Parathyroid adenoma (tissue), 2 donors: ENCODE measurements around the gene UNC5A.

ENCODE experiments used
- H2AFZ ChIP-seq: fragments of 300-600 bp; sonication (generic); one replicate; pipeline ENCODE4 v1.7.0; 2017; ENCODE audit warnings: antibody characterized with exemption, mild to moderate bottlenecking
- H3K27ac ChIP-seq: fragments of 300-600 bp; sonication (generic); one replicate; pipeline ENCODE4 v1.7.0; 2017
- H3K27me3 ChIP-seq: fragments of 300-600 bp; sonication (generic); one replicate; pipeline ENCODE4 v1.7.0; 2017; ENCODE audit warnings: low read length; ENCODE audit not compliant: control insufficient read depth, insufficient read depth
- H3K36me3 ChIP-seq: fragments of 300-600 bp; sonication (generic); one replicate; pipeline ENCODE4 v1.7.0; 2017; ENCODE audit warnings: low read length; ENCODE audit not compliant: control insufficient read depth, insufficient read depth
- H3K4me1 ChIP-seq: fragments of 300-600 bp; sonication (generic); one replicate; pipeline ENCODE4 v1.7.0; 2017; ENCODE audit warnings: control low read depth
- H3K4me2 ChIP-seq: fragments of 300-600 bp; sonication (generic); one replicate; pipeline ENCODE4 v1.7.0; 2017; ENCODE audit warnings: low read length
- H3K4me3 ChIP-seq: fragments of 300-600 bp; sonication (generic); one replicate; pipeline ENCODE4 v1.7.0; 2017; ENCODE audit warnings: low read depth, low read length
- H3K79me2 ChIP-seq: fragments of 300-600 bp; sonication (generic); one replicate; pipeline ENCODE4 v1.7.0; 2017; ENCODE audit warnings: control low read depth
- H3K9ac ChIP-seq: fragments of 300-600 bp; sonication (generic); one replicate; pipeline ENCODE4 v1.7.0; 2017; ENCODE audit warnings: mild to moderate bottlenecking
- H3K9me3 ChIP-seq: fragments of 300-600 bp; sonication (generic); one replicate; pipeline ENCODE4 v1.7.0; 2017; ENCODE audit warnings: low read length; ENCODE audit not compliant: control insufficient read depth
- TF ChIP-seq, protein P1 (sequence below): fragments of 300-600 bp; sonication (generic); IDR thresholded peaks from one replicate; pipeline ENCODE4 v1.7.0; 2017; ENCODE audit warnings: antibody characterized with exemption, mild to moderate bottlenecking
- donor health status: primary hyperparathyroidism.

The UNC5A gene

DNA sequence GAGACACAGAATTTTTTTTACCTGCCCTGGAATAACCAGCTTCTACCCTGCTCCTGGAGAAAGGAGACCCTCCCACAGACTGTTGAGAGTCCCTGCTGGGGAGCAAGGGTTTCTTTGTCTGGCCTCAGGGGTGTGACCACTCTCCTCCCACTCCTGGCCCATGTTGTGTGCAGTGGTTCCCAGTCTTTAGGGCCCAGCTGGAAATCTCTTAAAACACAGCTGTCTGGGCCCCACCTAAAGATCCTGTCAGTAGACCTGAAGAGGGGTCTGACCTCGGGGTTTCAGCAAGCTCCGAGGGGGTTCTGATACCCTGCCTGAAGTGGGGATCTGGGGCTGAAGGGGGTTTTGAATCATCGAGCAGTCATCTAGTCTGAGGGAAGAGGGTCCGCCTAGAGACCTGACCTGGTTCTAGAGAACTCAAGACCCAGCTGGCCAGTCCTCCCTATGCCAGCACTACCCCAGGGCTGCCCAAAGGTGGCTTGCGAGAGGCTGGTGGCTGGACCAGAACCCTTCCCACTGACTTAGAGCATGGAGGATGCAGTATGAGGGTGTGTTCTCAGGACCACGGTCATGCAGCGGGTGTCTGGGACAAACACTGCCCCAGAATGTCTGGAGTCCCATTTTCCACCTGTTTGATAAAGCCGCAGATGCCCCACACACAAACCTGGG is 8.1 kb upstream of the UNC5A start:
- no peak overlapping the region for H3K4me3 ChIP-seq

DNA sequence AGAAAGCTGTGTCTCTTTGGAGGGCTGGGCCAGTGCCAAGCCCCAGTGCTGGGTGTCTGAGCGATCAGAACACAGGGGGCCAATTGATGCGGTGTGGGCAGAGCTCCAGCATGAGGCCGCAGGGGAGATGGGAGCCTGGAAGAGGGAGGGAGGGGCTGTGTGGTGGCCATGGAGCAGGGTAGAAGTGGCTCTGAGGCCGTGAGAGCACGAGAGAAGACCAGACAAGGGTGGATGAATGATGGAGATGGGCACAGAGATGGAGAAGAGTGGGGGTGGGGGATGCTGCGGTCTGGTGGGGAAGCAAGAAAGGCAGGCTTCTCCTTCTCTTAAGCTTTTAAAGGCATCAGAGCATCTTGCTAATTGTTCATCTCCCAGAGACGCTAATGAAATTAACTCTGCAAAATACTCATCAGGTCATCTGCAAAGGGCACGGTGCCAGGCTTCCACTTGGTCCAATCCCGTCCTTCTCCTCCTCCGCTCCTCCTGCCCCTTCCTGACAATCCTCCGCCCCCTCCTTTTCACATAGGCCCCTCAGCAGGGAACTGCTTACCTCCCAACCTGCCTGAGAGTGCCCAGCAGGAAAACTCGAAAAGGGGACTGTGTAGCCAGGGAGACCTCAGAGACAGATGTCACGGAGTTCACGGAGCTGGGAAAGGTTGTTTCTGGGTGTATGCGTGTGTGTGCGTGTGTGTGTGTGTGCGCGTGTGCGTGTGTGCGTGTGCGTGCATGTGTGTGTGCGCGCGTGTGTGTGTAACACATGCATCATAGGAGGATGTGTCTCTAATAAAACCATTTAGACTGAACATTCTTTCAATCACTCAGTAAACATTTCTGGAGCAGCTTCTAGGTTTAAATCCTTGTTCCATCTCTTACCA is 7.1 kb upstream of the UNC5A start:
- TF ChIP-seq, protein P1, sequence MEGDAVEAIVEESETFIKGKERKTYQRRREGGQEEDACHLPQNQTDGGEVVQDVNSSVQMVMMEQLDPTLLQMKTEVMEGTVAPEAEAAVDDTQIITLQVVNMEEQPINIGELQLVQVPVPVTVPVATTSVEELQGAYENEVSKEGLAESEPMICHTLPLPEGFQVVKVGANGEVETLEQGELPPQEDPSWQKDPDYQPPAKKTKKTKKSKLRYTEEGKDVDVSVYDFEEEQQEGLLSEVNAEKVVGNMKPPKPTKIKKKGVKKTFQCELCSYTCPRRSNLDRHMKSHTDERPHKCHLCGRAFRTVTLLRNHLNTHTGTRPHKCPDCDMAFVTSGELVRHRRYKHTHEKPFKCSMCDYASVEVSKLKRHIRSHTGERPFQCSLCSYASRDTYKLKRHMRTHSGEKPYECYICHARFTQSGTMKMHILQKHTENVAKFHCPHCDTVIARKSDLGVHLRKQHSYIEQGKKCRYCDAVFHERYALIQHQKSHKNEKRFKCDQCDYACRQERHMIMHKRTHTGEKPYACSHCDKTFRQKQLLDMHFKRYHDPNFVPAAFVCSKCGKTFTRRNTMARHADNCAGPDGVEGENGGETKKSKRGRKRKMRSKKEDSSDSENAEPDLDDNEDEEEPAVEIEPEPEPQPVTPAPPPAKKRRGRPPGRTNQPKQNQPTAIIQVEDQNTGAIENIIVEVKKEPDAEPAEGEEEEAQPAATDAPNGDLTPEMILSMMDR = no peak
- no peaks in the 10 kb centered on the region for H3K27me3 ChIP-seq
- H3K36me3 ChIP-seq = no peaks in the 10 kb centered on the region
- H3K9me3 ChIP-seq = no peaks in the 10 kb centered on the region
- H3K27ac ChIP-seq = no peak overlapping the region
- H3K4me2 ChIP-seq = no peak overlapping the region
- no peak overlapping the region for H3K4me3 ChIP-seq
- no peak overlapping the region for H2AFZ ChIP-seq
- H3K9ac ChIP-seq = no peak overlapping the region
- H3K4me1 ChIP-seq = no peaks in the 10 kb centered on the region
- H3K79me2 ChIP-seq = no peaks in the 10 kb centered on the region

More for the DNA sequence above, 8.1 kb upstream of the UNC5A start:
- no peaks in the 10 kb centered on the region for H3K27me3 ChIP-seq
- no peak overlapping the region for H3K9ac ChIP-seq
- no peaks in the 10 kb centered on the region for H3K4me1 ChIP-seq
- H3K79me2 ChIP-seq = no peaks in the 10 kb centered on the region
- no peak overlapping the region for H2AFZ ChIP-seq
- no peak overlapping the region for H3K4me2 ChIP-seq
- H3K36me3 ChIP-seq = no peaks in the 10 kb centered on the region
- TF ChIP-seq, protein P1 = no peak
- H3K27ac ChIP-seq = no peak overlapping the region
- no peaks in the 10 kb centered on the region for H3K9me3 ChIP-seq

DNA sequence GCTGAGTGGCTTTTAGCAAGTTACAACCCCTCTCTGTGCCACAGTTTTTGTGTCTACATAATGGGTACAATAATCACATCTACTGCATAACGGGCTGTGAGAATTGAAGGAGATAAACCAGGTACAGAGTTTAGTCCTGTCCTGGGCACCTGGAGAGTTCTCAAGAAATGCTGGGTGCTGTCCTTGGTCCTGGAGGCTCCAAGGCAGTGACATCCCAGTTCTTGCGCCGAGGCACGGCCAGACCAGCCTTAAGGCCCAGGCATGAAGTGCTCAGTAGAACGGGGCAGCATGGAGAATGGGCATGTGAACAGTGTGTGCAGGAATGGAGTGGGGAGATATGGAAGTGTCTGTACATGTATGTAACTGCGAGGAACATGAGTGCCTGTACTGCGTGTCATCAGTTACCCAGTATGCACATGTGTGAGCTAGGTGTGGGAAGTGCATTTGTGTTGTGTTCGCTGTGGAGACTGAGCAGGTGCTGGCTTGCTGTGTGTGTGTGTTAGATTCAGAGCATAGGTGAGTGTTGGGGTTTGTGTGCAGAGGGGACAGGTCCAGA is 6.3 kb upstream of the UNC5A start:
- Histone ChIP-seq H3K9ac (no peak overlapping the region), H3K4me3 (no peak overlapping the region), H3K79me2 (no peaks in the 10 kb centered on the region), H3K27me3 (no peaks in the 10 kb centered on the region), H3K27ac (no peak overlapping the region), H3K4me2 (no peak overlapping the region), H2AFZ (no peak overlapping the region), H3K4me1 (no peaks in the 10 kb centered on the region), H3K36me3 (no peaks in the 10 kb centered on the region), H3K9me3 (no peaks in the 10 kb centered on the region)
- TF ChIP-seq, protein P1 = no peak

DNA sequence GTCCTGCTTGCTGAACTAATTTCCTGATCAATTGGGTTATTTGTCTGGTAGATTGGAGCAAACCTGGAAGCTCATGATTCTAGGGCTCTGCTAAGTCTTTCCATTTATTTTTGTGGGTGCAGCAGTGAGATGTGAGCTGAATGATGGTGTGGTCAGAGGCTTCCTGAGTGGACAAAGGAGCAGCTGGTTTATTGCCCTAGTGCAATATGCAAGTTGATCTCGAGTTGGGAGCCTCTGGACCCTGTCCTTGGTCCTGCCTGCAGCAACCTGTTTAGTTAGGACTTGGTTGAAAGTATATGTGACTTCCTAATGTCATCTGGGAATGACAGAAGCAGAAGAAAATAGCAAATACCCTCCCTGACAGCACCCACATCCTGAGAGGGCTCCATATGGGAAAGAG is 4.2 kb upstream of the UNC5A start:
- Histone ChIP-seq H3K9me3 (no peaks in the 10 kb centered on the region), H3K79me2 (no peaks in the 10 kb centered on the region), H3K36me3 (no peaks in the 10 kb centered on the region), H3K9ac (no peak overlapping the region), H3K27me3 (no peaks in the 10 kb centered on the region), H3K27ac (no peak overlapping the region), H3K4me3 (no peak overlapping the region), H2AFZ (no peak overlapping the region), H3K4me1 (peaks cover 5% of the 10 kb centered on the region), H3K4me2 (no peak overlapping the region)
- TF ChIP-seq, protein P1 = no peak
